ENCODE measurements around the gene LIM2. TPM values are rescaled to one million over a fixed set of nuclear protein-coding genes. Genes with fewer than 3 reads are reported as not detected.

Gene LIM2
- total RNA-seq, 1 experiment from 2014 or later: not detected

GRCh38 chr19:51333836-51334460 is 53.8 kb downstream of the LIM2 start:
- Histone ChIP-seq H3K27ac (no peak overlapping the region), H3K9me3 (replicated peaks) (no peaks in the 10 kb centered on the region), H3K4me3 (no peak overlapping the region), H3K4me1 (replicated peaks) (peaks cover 5% of the 10 kb centered on the region), H3K27me3 (replicated peaks) (no peaks in the 10 kb centered on the region), H3K36me3 (no peaks in the 10 kb centered on the region)
- no peak for DNase-seq (ENCODE audit: low read depth in 1 of 2, low spot score in 2 of 2)

- Histone ChIP-seq H3K27ac (no peak overlapping the region), H3K27me3 (replicated peaks) (0 out of 2 replicates have a peak, but pooled peaks cover 3% of the 10 kb centered on the region), H3K4me3 (no peak overlapping the region), H3K9me3 (replicated peaks) (no peaks in the 10 kb centered on the region), H3K36me3 (no peaks in the 10 kb centered on the region), H3K4me1 (replicated peaks) (no peaks in the 10 kb centered on the region)
- DNase-seq (ENCODE audit: low read depth in 1 of 2, low spot score in 2 of 2): no peak
Measured at GRCh38 chr19:51331716-51332115, 56.1 kb downstream of the LIM2 start.

GRCh38 chr19:51331193-51331592 is 56.6 kb downstream of the LIM2 start:
- Histone ChIP-seq H3K27ac (no peak overlapping the region), H3K9me3 (replicated peaks) (no peaks in the 10 kb centered on the region)

GRCh38 chr19:51330366-51330765 is 57.4 kb downstream of the LIM2 start:
- no peak overlapping the region for H3K27ac ChIP-seq
- H3K4me3 ChIP-seq: no peak overlapping the region
- H3K9me3 ChIP-seq (replicated peaks): no peaks in the 10 kb centered on the region
- 0 out of 2 replicates have a peak, but pooled peaks cover 3% of the 10 kb centered on the region for H3K27me3 ChIP-seq (replicated peaks)
- DNase-seq (ENCODE audit: low read depth in 1 of 2, low spot score in 2 of 2): no peak
- no peaks in the 10 kb centered on the region for H3K4me1 ChIP-seq (replicated peaks)
- H3K36me3 ChIP-seq: no peaks in the 10 kb centered on the region

More at GRCh38 chr19:51331193-51331592, 56.6 kb downstream of the LIM2 start:
- Histone ChIP-seq H3K36me3 (no peaks in the 10 kb centered on the region), H3K4me1 (replicated peaks) (no peaks in the 10 kb centered on the region), H3K4me3 (no peak overlapping the region), H3K27me3 (replicated peaks) (0 out of 2 replicates have a peak, but pooled peaks cover 3% of the 10 kb centered on the region)
- DNase-seq (ENCODE audit: low read depth in 1 of 2, low spot score in 2 of 2): no peak

Other genes starting within 250 kb of the LIM2 start
- gene SIGLEC7, start 245.7 kb downstream of the LIM2 start, total RNA-seq (2014; rRNA removed; shearing (Covaris generic)): not detected in 2 replicates
- not detected in 2 replicates for gene CD33, start 162.9 kb downstream of the LIM2 start, total RNA-seq (2014; rRNA removed; shearing (Covaris generic))
- not detected in 2 replicates for gene SIGLECL1, start 136.9 kb downstream of the LIM2 start, total RNA-seq (2014; rRNA removed; shearing (Covaris generic))
- gene IGLON5, start 76.3 kb downstream of the LIM2 start, total RNA-seq (2014; rRNA removed; shearing (Covaris generic)): not detected in 2 replicates
- gene VSIG10L, start 45.8 kb downstream of the LIM2 start, total RNA-seq (2014; rRNA removed; shearing (Covaris generic)): 0.08 and 0.25 TPM in 2 replicates
- 91.4 and 205 TPM in 2 replicates for gene ETFB, start 21.6 kb downstream of the LIM2 start, total RNA-seq (2014; rRNA removed; shearing (Covaris generic))
- not detected in 2 replicates for gene CLDND2, start 19.0 kb downstream of the LIM2 start, total RNA-seq (2014; rRNA removed; shearing (Covaris generic))
- not detected in 2 replicates for gene NKG7, start 15.3 kb downstream of the LIM2 start, total RNA-seq (2014; rRNA removed; shearing (Covaris generic))
- gene C19orf84, start 2.6 kb upstream of the LIM2 start, total RNA-seq (2014; rRNA removed; shearing (Covaris generic)): not detected in 2 replicates
- gene SIGLEC10, start 29.7 kb upstream of the LIM2 start, total RNA-seq (2014; rRNA removed; shearing (Covaris generic)): not detected in 2 replicates
- not detected in 2 replicates for gene SIGLEC8, start 70.5 kb upstream of the LIM2 start, total RNA-seq (2014; rRNA removed; shearing (Covaris generic))
- not detected in 2 replicates for gene CEACAM18, start 90.6 kb upstream of the LIM2 start, total RNA-seq (2014; rRNA removed; shearing (Covaris generic))
- gene SIGLEC12, start 113.8 kb upstream of the LIM2 start, total RNA-seq (2014; rRNA removed; shearing (Covaris generic)): not detected in 2 replicates
- gene SIGLEC6, start 143.7 kb upstream of the LIM2 start, total RNA-seq (2014; rRNA removed; shearing (Covaris generic)): not detected in 2 replicates
- 2.6 and 20.7 TPM in 2 replicates for gene ZNF175, start 183.3 kb upstream of the LIM2 start, total RNA-seq (2014; rRNA removed; shearing (Covaris generic))
- not detected in 2 replicates for gene SIGLEC5, start 242.4 kb upstream of the LIM2 start, total RNA-seq (2014; rRNA removed; shearing (Covaris generic))

All from SJSA1 (cell line).